Measurements from ENCODE around the gene SPIC.

The SPIC gene

GRCh38 chr12:101474711-101475386, at the start of gene SPIC:
SPIC (plus strand) TSS chr12:101475336; CDS start chr12:101476905, 1,569 bp downstream.
- no peak for TF ChIP-seq CTCF (IDR thresholded peaks at IDR 0.05; ENCODE audit: insufficient read depth, low read length, missing control alignments)
- no peak within 1 kb of the TSS for H3K4me3 ChIP-seq (ENCODE audit: low read depth, low read length)
- DNase-seq (ENCODE audit: low read depth, low spot score): no peak
- CTCF ChIA-PET: no interaction called here
- POLR2A ChIA-PET: no interaction called here

- CTCF ChIA-PET: no interaction called here
- no peak for DNase-seq (ENCODE audit: low read depth, low spot score)
- POLR2A ChIA-PET: no interaction called here
Observed at GRCh38 chr12:101430456-101430855, 44.7 kb upstream of the SPIC start.

GRCh38 chr12:101436136-101436535, 39.0 kb upstream of the SPIC start:
- H3K4me3 ChIP-seq (ENCODE audit: low read depth, low read length): no peak overlapping the region
- ChIA-PET CTCF (no interaction called here), POLR2A (no interaction called here)
- no peak for DNase-seq (ENCODE audit: low read depth, low spot score)
- no peak for TF ChIP-seq CTCF (IDR thresholded peaks at IDR 0.05; ENCODE audit: insufficient read depth, low read length, missing control alignments)

More at GRCh38 chr12:101430456-101430855, 44.7 kb upstream of the SPIC start:
- no peak overlapping the region for H3K4me3 ChIP-seq (ENCODE audit: low read depth, low read length)
- TF ChIP-seq CTCF (IDR thresholded peaks at IDR 0.05; ENCODE audit: insufficient read depth, low read length, missing control alignments): no peak

GRCh38 chr12:101439236-101439635, 35.9 kb upstream of the SPIC start:
- no peak overlapping the region for H3K4me3 ChIP-seq (ENCODE audit: low read depth, low read length)
- ChIA-PET CTCF (no interaction called here), POLR2A (no interaction called here)
- DNase-seq (ENCODE audit: low read depth, low spot score): no peak
- no peak for TF ChIP-seq CTCF (IDR thresholded peaks at IDR 0.05; ENCODE audit: insufficient read depth, low read length, missing control alignments)

GRCh38 chr12:101441461-101442224, 33.5 kb upstream of the SPIC start:
- no peak overlapping the region for H3K4me3 ChIP-seq (ENCODE audit: low read depth, low read length)
- POLR2A ChIA-PET: no interaction called here
- CTCF ChIA-PET: no interaction called here
- no peak for TF ChIP-seq CTCF (IDR thresholded peaks at IDR 0.05; ENCODE audit: insufficient read depth, low read length, missing control alignments)
- no peak for DNase-seq (ENCODE audit: low read depth, low spot score)

GRCh38 chr12:101455685-101456084, 19.5 kb upstream of the SPIC start:
- TF ChIP-seq CTCF (IDR thresholded peaks at IDR 0.05; ENCODE audit: insufficient read depth, low read length, missing control alignments): no peak
- ChIA-PET POLR2A (no interaction called here), CTCF (no interaction called here)
- DNase-seq (ENCODE audit: low read depth, low spot score): no peak
- no peak overlapping the region for H3K4me3 ChIP-seq (ENCODE audit: low read depth, low read length)

Data from AG04449 (cell line).